Nasal cavity respiratory epithelium epithelial cell of viscerocranial mucosa (primary cell): ENCODE data around the gene CFAP161. TPM values are rescaled to one million over a fixed set of nuclear protein-coding genes. Genes with fewer than 3 reads are reported as not detected.

Experiments used
- total RNA-seq: library from RNA; depleted of rRNA; stranded (reverse); fragments of >200 nt; gene quantifications from 2 replicates; pipeline ENCODE4 v1.2.3, GENCODE V29; 2014

Gene CFAP161
- total RNA-seq = under 0.01 and 0.07 TPM in 2 replicates

GRCh38 chr15:81133782-81134461, at the start of gene CFAP161:
Gene CFAP161, plus strand, starts transcription at chr15:81134270. Its CDS starts 60 bp downstream, at chr15:81134330.

GRCh38 chr15:81196576-81197254, 62.6 kb downstream of the CFAP161 start, which contains the start of gene IL16:
Gene IL16, plus strand, starts transcription at chr15:81196879. Its CDS starts 28,521 bp downstream, at chr15:81225400.

Other genes starting within 250 kb of the CFAP161 start
- 31.4 and 32.1 TPM in 2 replicates for gene MESD, start 144.5 kb upstream of the CFAP161 start, total RNA-seq
- gene TLNRD1, start 133.3 kb upstream of the CFAP161 start, total RNA-seq = 9.9 and 15.3 TPM in 2 replicates
- gene IL16, start 62.6 kb downstream of the CFAP161 start, total RNA-seq = under 0.01 and 0.07 TPM in 2 replicates
- 5.1 and 13.6 TPM in 2 replicates for gene STARD5, start 189.9 kb downstream of the CFAP161 start, total RNA-seq
- not detected in 2 replicates for gene TMC3, start 239.9 kb downstream of the CFAP161 start, total RNA-seq